ENCODE data around the gene ANAPC10. TPM values are rescaled to one million over a fixed set of nuclear protein-coding genes. Genes with fewer than 3 reads are reported as not detected.

Gene ANAPC10
- total RNA-seq, 1 experiment from 2014 or later = 10.5 TPM

DNA sequence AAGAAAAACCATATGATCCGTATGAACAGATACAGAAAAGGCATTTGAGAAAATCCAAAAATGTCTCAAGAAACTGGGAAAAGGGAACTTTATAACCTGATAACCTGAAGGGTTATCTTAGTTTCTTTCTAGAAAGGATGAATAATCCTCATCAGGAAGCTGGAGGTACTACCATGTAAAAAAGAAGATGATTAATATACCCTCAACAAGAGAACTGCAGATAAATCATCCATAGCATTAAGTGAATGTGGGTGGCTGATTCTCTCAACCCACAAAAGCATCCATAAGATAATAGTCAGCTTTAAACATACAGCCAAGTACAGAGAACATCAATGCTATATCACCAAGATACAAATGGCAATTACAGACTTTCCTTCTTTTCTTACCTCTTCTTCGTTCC lies 26.4 kb downstream of the ANAPC10 start:
- H3K27ac ChIP-seq (ENCODE audit: low read length) = no peak overlapping the region
- DNase-seq (ENCODE audit: low read depth, low spot score) = no peak
- CTCF ChIA-PET = no interaction called here
- POLR2A ChIA-PET = no interaction called here
- no peaks in the 10 kb centered on the region for H3K4me1 ChIP-seq (ENCODE audit: control insufficient read depth, insufficient read depth, low read length)
- H3K4me3 ChIP-seq (ENCODE audit: low read depth in 2 of 2, low read length in 2 of 2) = no peak overlapping the region
- H3K9me3 ChIP-seq (ENCODE audit: control insufficient read depth, insufficient read depth, low read depth, low read length) = no peaks in the 10 kb centered on the region
- intact Hi-C loops (cut with micrococcal nuclease; ENCODE audit: unreplicated experiment) = no loop called here
- TF ChIP-seq CTCF (IDR thresholded peaks at IDR 0.05) (no peak), TCF7L2 (IDR thresholded peaks at IDR 0.05; ENCODE audit: low read depth, low read length) (no peak), SIN3A (IDR thresholded peaks at IDR 0.05; ENCODE audit: borderline replicate concordance, insufficient read depth, low read depth, low read length) (no peak), POLR2AphosphoS5 (IDR thresholded peaks at IDR 0.05; ENCODE audit: low read depth, low read length) (no peak)
- TF ChIP-seq, protein P1, sequence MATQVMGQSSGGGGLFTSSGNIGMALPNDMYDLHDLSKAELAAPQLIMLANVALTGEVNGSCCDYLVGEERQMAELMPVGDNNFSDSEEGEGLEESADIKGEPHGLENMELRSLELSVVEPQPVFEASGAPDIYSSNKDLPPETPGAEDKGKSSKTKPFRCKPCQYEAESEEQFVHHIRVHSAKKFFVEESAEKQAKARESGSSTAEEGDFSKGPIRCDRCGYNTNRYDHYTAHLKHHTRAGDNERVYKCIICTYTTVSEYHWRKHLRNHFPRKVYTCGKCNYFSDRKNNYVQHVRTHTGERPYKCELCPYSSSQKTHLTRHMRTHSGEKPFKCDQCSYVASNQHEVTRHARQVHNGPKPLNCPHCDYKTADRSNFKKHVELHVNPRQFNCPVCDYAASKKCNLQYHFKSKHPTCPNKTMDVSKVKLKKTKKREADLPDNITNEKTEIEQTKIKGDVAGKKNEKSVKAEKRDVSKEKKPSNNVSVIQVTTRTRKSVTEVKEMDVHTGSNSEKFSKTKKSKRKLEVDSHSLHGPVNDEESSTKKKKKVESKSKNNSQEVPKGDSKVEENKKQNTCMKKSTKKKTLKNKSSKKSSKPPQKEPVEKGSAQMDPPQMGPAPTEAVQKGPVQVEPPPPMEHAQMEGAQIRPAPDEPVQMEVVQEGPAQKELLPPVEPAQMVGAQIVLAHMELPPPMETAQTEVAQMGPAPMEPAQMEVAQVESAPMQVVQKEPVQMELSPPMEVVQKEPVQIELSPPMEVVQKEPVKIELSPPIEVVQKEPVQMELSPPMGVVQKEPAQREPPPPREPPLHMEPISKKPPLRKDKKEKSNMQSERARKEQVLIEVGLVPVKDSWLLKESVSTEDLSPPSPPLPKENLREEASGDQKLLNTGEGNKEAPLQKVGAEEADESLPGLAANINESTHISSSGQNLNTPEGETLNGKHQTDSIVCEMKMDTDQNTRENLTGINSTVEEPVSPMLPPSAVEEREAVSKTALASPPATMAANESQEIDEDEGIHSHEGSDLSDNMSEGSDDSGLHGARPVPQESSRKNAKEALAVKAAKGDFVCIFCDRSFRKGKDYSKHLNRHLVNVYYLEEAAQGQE (IDR thresholded peaks at IDR 0.05; ENCODE audit: insufficient read depth in 1 of 2, low read depth in 2 of 2, low read length in 1 of 2) = no peak
- in situ Hi-C loops (cut with HindIII; ENCODE audit: low pct_unique_long_range_greater_than_20kb, low sequenced_read_pairs) = no loop called here
- ATAC-seq = no peak
- H3K36me3 ChIP-seq (ENCODE audit: control insufficient read depth, insufficient read depth, low read length) = no peaks in the 10 kb centered on the region
- no peaks in the 10 kb centered on the region for H3K27me3 ChIP-seq (ENCODE audit: control insufficient read depth, insufficient read depth, low read length)
- BruUV-seq (replicated peaks) = no TSS peak

DNA sequence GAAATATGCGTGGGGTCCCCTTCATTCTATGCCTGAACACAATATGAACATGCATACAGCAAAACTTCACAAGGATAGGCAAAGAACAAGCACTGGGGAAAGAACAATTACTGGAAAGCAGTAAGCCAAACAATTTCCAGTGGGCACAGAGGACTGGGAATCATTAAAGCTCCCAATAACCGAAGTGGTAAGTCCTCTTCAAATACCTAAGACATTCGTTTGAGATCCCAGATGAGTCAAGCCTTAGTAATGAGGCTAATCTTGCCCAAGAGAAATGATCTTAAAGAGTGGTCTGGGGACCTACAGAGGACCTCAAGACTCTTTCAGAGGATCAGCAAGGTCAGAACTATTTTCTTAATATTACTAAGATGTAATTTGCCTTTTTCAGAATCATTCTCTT lies 28.6 kb downstream of the ANAPC10 start:
- Histone ChIP-seq H3K36me3 (ENCODE audit: control insufficient read depth, insufficient read depth, low read length) (no peaks in the 10 kb centered on the region), H3K27me3 (ENCODE audit: control insufficient read depth, insufficient read depth, low read length) (no peaks in the 10 kb centered on the region), H3K4me1 (ENCODE audit: control insufficient read depth, insufficient read depth, low read length) (peaks cover 5% of the 10 kb centered on the region), H3K27ac (ENCODE audit: low read length) (no peak overlapping the region), H3K4me3 (ENCODE audit: low read depth in 2 of 2, low read length in 2 of 2) (no peak overlapping the region), H3K9me3 (ENCODE audit: control insufficient read depth, insufficient read depth, low read depth, low read length) (no peaks in the 10 kb centered on the region)
- in situ Hi-C loops (cut with HindIII; ENCODE audit: low pct_unique_long_range_greater_than_20kb, low sequenced_read_pairs) = no loop called here
- ChIA-PET POLR2A (no interaction called here), CTCF (no interaction called here)
- ATAC-seq (no peak), DNase-seq (ENCODE audit: low read depth, low spot score) (no peak)
- intact Hi-C loops (cut with micrococcal nuclease; ENCODE audit: unreplicated experiment) = no loop called here
- TF ChIP-seq CTCF (IDR thresholded peaks at IDR 0.05) = no peak
- TF ChIP-seq, protein P1 (IDR thresholded peaks at IDR 0.05; ENCODE audit: insufficient read depth in 1 of 2, low read depth in 2 of 2, low read length in 1 of 2) = no peak
- no peak for TF ChIP-seq TCF7L2 (IDR thresholded peaks at IDR 0.05; ENCODE audit: low read depth, low read length)
- no peak for TF ChIP-seq SIN3A (IDR thresholded peaks at IDR 0.05; ENCODE audit: borderline replicate concordance, insufficient read depth, low read depth, low read length)
- TF ChIP-seq POLR2AphosphoS5 (IDR thresholded peaks at IDR 0.05; ENCODE audit: low read depth, low read length) = no peak
- no TSS peak for BruUV-seq (replicated peaks)
